Sigmoid colon (tissue), 7 donors: ENCODE measurements around the gene CNNM2. TPM values are rescaled to one million over a fixed set of nuclear protein-coding genes. Genes with fewer than 3 reads are reported as not detected.
"Not testable (repeated sequence)": the region's sequence is repeated elsewhere in the genome, so short reads cannot be mapped to it uniquely, and the experiment has no call there.

ENCODE experiments used
- DNase-seq: peaks from one replicate; pipeline ENCODE4 v3.0.0-alpha.2; 2019
- H3K27ac ChIP-seq, 4 donors: fragments of 200-600 bp; sonication (generic); one replicate each; pipeline ENCODE4 v1.5.1; 2016 to 2019; ENCODE audit warnings: mild to moderate bottlenecking in 1 of 4
- H3K27me3 ChIP-seq, 3 donors: fragments of 200-600 bp; sonication (generic); one replicate each; pipeline ENCODE4 v1.5.1; 2019; ENCODE audit warnings: mild to moderate bottlenecking in 1 of 3
- H3K36me3 ChIP-seq, 4 donors: fragments of 200-600 bp; sonication (generic); one replicate each; pipeline ENCODE4 v1.5.1; 2016 to 2019
- H3K4me1 ChIP-seq, 4 donors: fragments of 200-600 bp; sonication (generic); one replicate each; pipeline ENCODE4 v1.5.1; 2017 to 2019
- H3K4me3 ChIP-seq, 4 donors: fragments of 200-600 bp; sonication (generic); one replicate each; pipeline ENCODE4 v1.5.1; 2017 to 2019; ENCODE audit warnings: mild to moderate bottlenecking in 2 of 4, moderate library complexity in 1 of 4
- H3K9me3 ChIP-seq, 4 donors: fragments of 200-600 bp in 3 of 4; sonication (generic) in 3 of 4; one replicate each; pipeline versions ENCODE4 v1.5.1 to v1.6.1; 2013 to 2019
- CTCF ChIP-seq, 4 experiments: fragments of 450-650 bp in 3 of 4; fragments of 200-600 bp in 1 of 4; IDR thresholded peaks; one replicate each; pipeline ENCODE4 v1.5.1; 2016 to 2019; ENCODE audit warnings: antibody characterized with exemption in 4 of 4, mild to moderate bottlenecking in 3 of 4, moderate library complexity in 2 of 4
- EP300 ChIP-seq, 4 donors: sonication (generic); formaldehyde crosslinking; IDR thresholded peaks; one replicate each; pipeline ENCODE4 v1.6.1; 2017; ENCODE audit warnings: antibody characterized with exemption in 4 of 4
- POLR2A ChIP-seq, 2 donors: fragments of 450-650 bp; IDR thresholded peaks; one replicate each; pipeline ENCODE4 v1.6.1; 2016; ENCODE audit warnings: antibody characterized with exemption in 2 of 2, mild to moderate bottlenecking in 2 of 2, moderate library complexity in 2 of 2
- POLR2AphosphoS5 ChIP-seq, 4 donors: sonication (generic); formaldehyde crosslinking; IDR thresholded peaks; one replicate each; pipeline ENCODE4 v1.6.1; 2017; ENCODE audit warnings: antibody characterized with exemption in 4 of 4
- WGBS, 2 donors: extraction: QIAGEN DNeasy Blood & Tissue Kit; methylation state at CpG; one replicate each; pipeline ENCODE4 v1.1.7; 2013; 5-methylcytosine and 5-hydroxymethylcytosine counted together
- intact Hi-C: fragments of 100-400 bp; cut with DNase I; formaldehyde crosslinking; loops from one replicate; pipeline ENCODE4 v1.15.1; 2023
- polyA plus RNA-seq, 3 donors: library from polyadenylated mRNA; stranded (reverse); fragments of 200-250 nt; gene quantifications; one replicate each; pipeline ENCODE4 v1.2.3, GENCODE V29; 2013
- small RNA-seq, 3 donors: library from RNA; depleted of rRNA; stranded (forward); fragments of <200 nt; gene quantifications; one replicate each; pipeline ENCODE3, GENCODE V24; 2016
- total RNA-seq, 4 donors: library from RNA; depleted of rRNA; stranded (reverse); fragments of >200 nt; gene quantifications; one replicate each; pipeline ENCODE4 v1.1.0, GENCODE V29; 2016
- donor health status: healthy with polysubstance abuse.
- donor health status: Bipolar disorder and iron deficiency.
- donor health status: healthy.

CNNM2 gene
- total and polyA plus RNA-seq, 7 donors: 2.4 to 11.1 (median 5.8) TPM

- Histone ChIP-seq H3K4me3 (no peak overlapping the region), H3K27me3 (no peaks in the 10 kb centered on the region), H3K4me1 (peaks cover 0 to 17% (median 9%) of the 10 kb centered on the region in 4 donors), H3K27ac (no peak overlapping the region), H3K36me3 (no peaks in the 10 kb centered on the region), H3K9me3 (no peaks in the 10 kb centered on the region)
- 91 to 94% methylated on average over 1 of the region's 1 CpG for WGBS, 2 donors
- TF ChIP-seq CTCF (IDR thresholded peaks at IDR 0.05) (no peak), POLR2A (IDR thresholded peaks at IDR 0.05) (no peak), POLR2AphosphoS5 (IDR thresholded peaks at IDR 0.05) (no peak), EP300 (IDR thresholded peaks at IDR 0.05) (no peak)
- no peak for DNase-seq
- intact Hi-C loops: no loop called here
Measured at GRCh38 chr10:103127241-103127640, 209.1 kb downstream of the CNNM2 start.

GRCh38 chr10:103130180-103130579 is 212.1 kb downstream of the CNNM2 start:
- intact Hi-C loops, H3K4me1 ChIP-seq, DNase-seq, H3K4me3 ChIP-seq, H3K27me3 ChIP-seq, H3K9me3 ChIP-seq, H3K27ac ChIP-seq: not testable (repeated sequence)
- WGBS, 2 donors: 93 to 95% methylated on average over 4 of the region's 5 CpGs
- H3K36me3 ChIP-seq: peaks cover 0 to 12% (median 2%) of the 10 kb centered on the region in 4 donors

DNA sequence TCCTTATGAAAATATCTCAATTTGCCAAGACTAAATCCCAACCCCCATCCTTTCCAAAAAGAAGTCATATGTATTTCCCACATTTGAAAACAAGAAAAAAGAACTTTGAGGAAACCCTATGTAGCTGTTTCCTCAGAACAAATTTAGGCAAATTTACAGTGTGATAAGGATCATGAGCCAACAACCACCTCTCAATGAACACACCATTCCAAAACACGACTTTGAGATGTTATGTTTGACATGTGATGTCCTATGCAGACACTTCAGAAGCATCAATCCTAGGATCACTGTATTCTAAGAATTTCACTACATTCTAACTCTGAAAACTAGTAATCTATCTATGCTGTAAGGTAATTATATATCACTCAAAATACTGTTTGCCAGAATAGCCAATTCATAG is 212.8 kb downstream of the CNNM2 start:
- Histone ChIP-seq H3K27ac (no peak overlapping the region), H3K4me1 (peaks cover 0 to 5% (median 0%) of the 10 kb centered on the region in 4 donors), H3K27me3 (no peaks in the 10 kb centered on the region), H3K4me3 (no peak overlapping the region), H3K9me3 (no peaks in the 10 kb centered on the region), H3K36me3 (peaks cover 0 to 19% (median 6%) of the 10 kb centered on the region in 4 donors)
- WGBS, 2 donors: 86 to 87% methylated on average over 1 of the region's 1 CpG
- DNase-seq: no peak
- intact Hi-C loops: no loop called here
- TF ChIP-seq POLR2AphosphoS5 (IDR thresholded peaks at IDR 0.05) (no peak), CTCF (IDR thresholded peaks at IDR 0.05) (no peak), POLR2A (IDR thresholded peaks at IDR 0.05) (no peak), EP300 (IDR thresholded peaks at IDR 0.05) (no peak)

- intact Hi-C loops: not testable (repeated sequence)
- H3K36me3 ChIP-seq: peaks cover 0 to 37% (median 12%) of the 10 kb centered on the region in 4 donors
- WGBS, 2 donors: 81 to 96% methylated on average over 3 of the region's 3 CpGs
Measured at GRCh38 chr10:103135168-103135567, 217.1 kb downstream of the CNNM2 start.

DNA sequence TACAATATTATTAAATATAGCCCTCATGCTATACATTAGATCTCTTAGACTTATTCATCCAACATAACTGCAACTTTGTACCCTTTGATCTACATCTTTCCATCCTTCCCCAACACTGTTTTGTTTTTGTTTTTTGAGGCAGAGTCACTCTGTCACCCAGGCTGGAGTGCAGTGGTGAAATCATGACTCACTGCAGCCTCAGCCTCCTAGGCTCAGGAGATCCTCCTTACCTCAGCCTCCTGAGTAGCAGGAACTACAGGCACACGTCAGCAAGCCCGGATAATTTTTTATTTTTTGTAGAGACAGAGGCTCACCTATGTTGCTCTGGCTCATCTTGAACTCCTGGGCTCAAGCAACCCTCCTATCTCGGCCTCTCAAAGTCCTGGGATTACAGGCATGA is 221.7 kb downstream of the CNNM2 start:
- Histone ChIP-seq H3K36me3 (peaks cover 0 to 29% (median 11%) of the 10 kb centered on the region in 4 donors), H3K27me3 (no peaks in the 10 kb centered on the region), H3K4me1 (peaks cover 0 to 13% (median 11%) of the 10 kb centered on the region in 4 donors), H3K9me3 (no peaks in the 10 kb centered on the region), H3K4me3 (no peak overlapping the region), H3K27ac (no peak overlapping the region)
- no peak for DNase-seq
- intact Hi-C loops: no loop called here
- 94% methylated on average over 3 of the region's 3 CpGs for WGBS, 2 donors
- TF ChIP-seq POLR2A (IDR thresholded peaks at IDR 0.05) (no peak), CTCF (IDR thresholded peaks at IDR 0.05) (no peak), POLR2AphosphoS5 (IDR thresholded peaks at IDR 0.05) (no peak), EP300 (IDR thresholded peaks at IDR 0.05) (no peak)

More at GRCh38 chr10:103135168-103135567, 217.1 kb downstream of the CNNM2 start:
- not testable (repeated sequence) for H3K4me1 ChIP-seq, H3K4me3 ChIP-seq, H3K9me3 ChIP-seq, DNase-seq, H3K27me3 ChIP-seq, H3K27ac ChIP-seq

Small RNAs within 50 kb of the gene (small RNA-seq; reads per million reads assigned to genes)
- gene AS3MT (0 reads per million in 3 donors), gene RF00026 (0 reads per million in 3 donors), gene RF02271 (0 reads per million in 3 donors)

Other genes starting within 250 kb of the CNNM2 start
- gene ARL3, start 203.9 kb upstream of the CNNM2 start, total RNA-seq: 10 to 100 TPM in 2 of 4 donors, 1 to 10 TPM in 2; 7.3 to 12.0 (median 9.3) TPM
- gene ARL3, start 203.9 kb upstream of the CNNM2 start, polyA plus RNA-seq: 1 to 10 TPM; 4.6 to 8.4 (median 5.4) TPM
- gene SFXN2, start 203.7 kb upstream of the CNNM2 start, total RNA-seq: 1 to 10 TPM in 2 of 4 donors, under 1 TPM in 2; 0.66 to 6.1 (median 1.5) TPM
- 10 to 100 TPM in 1 of 3 donors, 1 to 10 TPM in 2; 2.4 to 11.6 (median 3.0) TPM for gene SFXN2, start 203.7 kb upstream of the CNNM2 start, polyA plus RNA-seq
- 100 to 1,000 TPM in 2 of 4 donors, 10 to 100 TPM in 2; 83.8 to 148 (median 115) TPM for gene WBP1L, start 174.3 kb upstream of the CNNM2 start, total RNA-seq
- 10 to 100 TPM; 22.9 to 39.3 (median 25.8) TPM for gene WBP1L, start 174.3 kb upstream of the CNNM2 start, polyA plus RNA-seq
- not detected for gene CYP17A1, start 80.9 kb upstream of the CNNM2 start, total RNA-seq
- gene CYP17A1, start 80.9 kb upstream of the CNNM2 start, polyA plus RNA-seq: 1 to 10 TPM in 1 of 3 donors, under 1 TPM in 1, not detected in 1; 0.92 to 3.0 TPM
- 10 to 100 TPM; 27.0 to 52.1 (median 38.2) TPM for gene BORCS7, start 64.0 kb upstream of the CNNM2 start, total RNA-seq
- 10 to 100 TPM; 27.4 to 46.0 (median 31.8) TPM for gene BORCS7, start 64.0 kb upstream of the CNNM2 start, polyA plus RNA-seq
- 10 to 100 TPM in 1 of 4 donors, 1 to 10 TPM in 3; 5.0 to 11.9 (median 7.5) TPM for gene AS3MT, start 48.8 kb upstream of the CNNM2 start, total RNA-seq
- 1 to 10 TPM in 1 of 3 donors, under 1 TPM in 1, not detected in 1; 0.60 to 1.9 TPM for gene AS3MT, start 48.8 kb upstream of the CNNM2 start, polyA plus RNA-seq